HS-5 (cell line): ENCODE data around the gene FAM110C.
"Not testable (repeated sequence)": the region's sequence is repeated elsewhere in the genome, so short reads cannot be mapped to it uniquely, and the experiment has no call there.

ENCODE experiments used
- DNase-seq: peaks from one replicate; pipeline ENCODE4 v3.0.0-alpha.2; 2012; ENCODE audit warnings: low read depth

Gene FAM110C, protein sequence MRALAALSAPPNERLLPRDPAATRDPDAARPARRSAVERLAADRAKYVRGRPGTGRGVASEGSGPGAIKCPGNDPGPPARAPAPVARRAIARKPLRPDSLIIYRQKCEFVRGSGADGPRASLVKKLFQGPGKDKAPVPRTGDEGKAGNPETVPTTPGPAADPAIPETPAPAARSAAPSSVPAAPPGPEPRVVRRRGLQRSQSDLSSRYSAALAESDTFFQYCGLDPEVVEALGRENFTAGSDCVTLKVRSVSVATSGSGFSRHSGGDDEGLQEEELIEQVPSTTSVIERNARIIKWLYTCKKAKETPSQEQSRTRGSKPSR

DNA sequence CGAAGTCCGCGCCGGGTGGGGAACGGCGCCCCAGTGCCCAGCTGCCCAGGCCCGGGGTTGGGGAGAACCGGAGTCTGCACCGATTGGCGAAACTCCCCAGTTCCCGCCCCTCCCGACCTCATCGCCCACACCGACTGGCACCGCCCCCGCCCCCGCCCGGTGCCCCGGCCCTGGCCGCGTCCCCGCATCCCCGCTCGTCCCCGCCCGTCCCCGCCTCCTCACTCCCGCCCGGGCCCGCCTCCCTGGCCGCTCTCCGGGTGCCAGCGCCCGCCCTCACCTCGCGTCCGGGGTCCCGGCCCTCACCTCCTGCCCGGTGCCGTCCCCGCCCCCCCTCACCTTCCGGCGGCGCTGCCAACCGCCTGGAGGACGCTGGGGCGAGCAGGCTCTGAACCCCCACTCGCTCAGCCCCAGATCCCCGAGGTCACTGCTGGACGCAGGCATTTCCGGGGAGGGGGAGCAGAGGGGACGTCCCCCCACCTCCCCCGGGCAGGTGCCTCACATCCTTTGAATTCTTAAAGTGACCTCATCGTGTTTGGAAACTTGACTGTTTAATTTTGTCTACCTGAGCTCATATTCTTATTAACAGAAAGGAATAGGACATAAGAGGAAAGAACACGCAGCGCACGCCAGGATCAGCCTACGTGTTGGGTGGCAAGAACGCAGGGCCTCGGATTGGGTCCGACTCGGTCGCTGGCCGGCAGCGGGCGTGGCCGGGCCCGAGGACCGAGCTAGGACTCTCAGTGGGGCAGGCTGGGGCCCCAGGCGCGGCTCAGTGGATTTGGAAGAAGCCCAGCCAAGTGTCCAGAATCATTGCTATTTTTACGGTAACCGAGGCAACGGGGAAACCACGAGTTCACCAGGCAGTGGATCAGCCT, at the start of gene FAM110C:
Gene FAM110C (minus strand): TSS at position 35 of the 875 bp plus-strand sequence. CDS start 120 bp downstream, outside the sequence.
- DNase-seq: no peak

- no peak for DNase-seq
These were observed 46.0 kb upstream of the FAM110C start for GRCh38 chr2:92326-92725.

DNA sequence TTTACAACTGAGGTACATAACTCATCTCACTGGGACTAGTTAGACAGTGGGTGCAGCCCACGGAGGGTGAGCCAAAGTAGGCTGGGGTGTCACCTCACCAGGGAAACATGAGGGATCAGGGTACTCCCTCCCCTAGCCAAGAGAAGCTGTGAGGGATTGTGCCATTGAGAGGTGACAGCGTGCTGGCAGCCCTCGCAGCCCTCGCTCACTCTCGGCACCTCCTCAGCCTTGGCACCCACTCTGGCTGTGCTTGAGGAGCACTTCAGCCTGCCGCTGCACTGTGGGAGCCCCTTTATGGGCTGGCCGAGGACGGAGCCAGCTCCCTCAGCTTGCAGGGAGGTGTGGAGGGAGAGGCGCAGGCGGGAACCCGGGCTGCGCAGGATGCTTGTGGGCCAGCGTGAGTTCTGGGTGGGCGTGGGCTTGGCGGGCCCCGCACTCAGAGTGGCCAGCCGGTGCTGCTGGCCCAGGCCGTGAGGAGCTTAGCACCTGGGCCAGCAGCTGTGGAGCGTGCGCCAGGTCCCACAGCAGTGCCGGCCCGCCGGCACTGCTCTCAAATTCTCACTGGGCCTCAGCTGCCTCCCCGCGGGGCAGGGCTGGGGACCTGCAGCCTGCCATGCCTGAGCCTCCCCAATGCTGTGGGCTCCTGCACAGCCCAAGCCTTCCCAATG, 44.5 kb upstream of the FAM110C start:
- no peak for DNase-seq

DNA sequence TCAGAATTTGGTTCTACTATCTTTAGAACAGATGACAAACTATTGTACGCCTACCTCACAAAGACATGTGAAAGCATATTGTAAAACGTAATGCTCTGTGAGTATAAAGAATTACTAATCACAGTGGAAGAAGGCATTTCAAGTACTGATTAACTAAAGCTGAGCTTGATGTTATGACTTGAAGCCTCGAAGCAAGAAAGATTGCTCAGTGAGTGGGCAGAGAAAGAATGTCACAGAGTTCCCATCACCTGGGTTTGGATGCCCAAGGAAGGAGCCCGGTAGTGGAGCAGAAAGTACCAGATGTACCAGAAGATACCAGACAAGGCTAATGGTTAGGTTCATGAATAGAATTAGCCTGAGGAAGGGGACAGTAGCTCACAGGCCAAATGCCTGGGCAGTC, 39.5 kb upstream of the FAM110C start:
- no peak for DNase-seq

- DNase-seq: no peak
These were observed 37.8 kb upstream of the FAM110C start for GRCh38 chr2:84121-84520.

- no peak for DNase-seq
These were observed 34.8 kb upstream of the FAM110C start for GRCh38 chr2:80971-81736.

DNA sequence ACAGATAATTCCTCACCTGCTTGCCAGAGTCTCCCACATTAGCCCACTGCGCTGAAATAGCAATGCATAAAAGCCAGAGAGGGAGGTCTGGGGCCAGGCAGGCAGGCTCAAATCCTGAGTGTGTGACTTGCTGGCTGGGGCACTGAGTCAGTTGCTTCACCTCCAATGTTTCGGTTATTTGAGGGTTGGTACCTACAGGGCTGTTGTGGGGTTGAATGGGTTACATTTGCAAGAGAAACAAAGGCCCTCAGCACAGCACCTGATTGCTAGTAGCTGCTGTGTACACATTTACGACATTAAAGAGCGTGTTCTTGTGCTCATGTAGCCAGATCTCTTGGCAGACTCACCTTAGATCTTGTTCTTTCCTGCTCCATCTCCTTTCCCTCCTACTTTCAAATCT, 34.1 kb upstream of the FAM110C start:
- no peak for DNase-seq

GRCh38 chr2:71309-72035, 25.2 kb upstream of the FAM110C start:
- DNase-seq: no peak

DNA sequence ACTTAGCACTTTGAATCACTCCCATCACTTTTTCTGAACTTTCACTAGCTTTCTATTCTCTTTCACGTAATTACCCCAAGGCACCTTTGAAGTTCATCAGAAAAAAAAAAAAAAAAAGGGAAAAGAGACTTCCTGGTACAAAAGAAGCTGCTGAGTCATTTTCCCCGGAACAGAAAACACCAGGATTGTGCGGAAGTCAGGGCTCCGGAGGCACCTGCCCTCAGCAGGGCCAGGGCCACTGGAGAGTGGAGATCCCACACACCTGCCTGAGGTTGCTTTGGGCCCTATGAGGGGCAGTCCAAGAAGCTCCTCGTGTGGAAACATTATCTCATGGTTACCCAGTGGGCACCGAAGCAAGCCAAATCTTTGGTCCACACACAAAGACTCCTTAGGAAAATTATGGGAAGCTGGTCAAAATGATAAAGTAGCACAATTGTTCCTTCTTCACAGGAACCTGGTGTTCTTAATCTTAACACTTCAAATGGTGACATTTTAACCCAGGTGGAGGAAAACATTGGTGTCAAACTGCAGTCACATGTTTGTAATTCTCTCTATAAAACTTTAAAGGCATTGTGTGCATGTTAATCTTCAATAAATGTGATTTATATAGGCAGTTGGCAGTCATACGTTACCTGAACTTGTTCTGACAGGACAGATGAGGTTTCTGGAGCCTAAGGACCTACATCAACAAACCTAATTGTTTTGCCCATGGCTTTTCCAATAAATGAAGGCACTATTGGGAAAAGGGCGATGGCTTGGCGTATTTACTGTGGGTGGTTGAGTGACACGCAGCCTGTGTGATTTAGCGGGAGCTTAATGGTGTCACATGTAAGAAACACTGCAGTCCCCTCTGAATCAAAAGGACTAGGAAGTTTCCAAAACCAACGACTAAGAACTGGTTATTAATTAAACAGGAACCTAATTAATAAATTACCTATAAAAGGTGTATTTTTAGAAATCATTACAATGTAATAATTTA, 23.4 kb upstream of the FAM110C start:
- DNase-seq: no peak

DNA sequence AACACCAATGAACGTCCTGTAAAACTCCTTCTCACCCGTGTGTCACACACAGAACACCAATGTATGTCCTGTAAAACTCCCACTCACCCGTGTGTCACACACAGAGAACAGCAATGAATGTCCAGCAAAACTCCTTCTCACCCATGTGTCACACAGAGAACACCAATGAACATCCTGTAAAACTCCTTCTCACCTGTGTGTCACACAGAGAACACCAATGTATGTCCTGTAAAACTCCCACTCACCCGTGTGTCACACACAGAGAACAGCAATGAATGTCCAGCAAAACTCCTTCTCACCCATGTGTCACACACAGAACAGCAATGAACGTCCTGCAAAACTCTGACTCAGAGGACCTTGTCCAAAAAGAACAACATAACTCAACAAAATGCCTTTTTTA, 22.3 kb upstream of the FAM110C start:
- not testable (repeated sequence) for DNase-seq

- DNase-seq: no peak
These were observed 20.5 kb upstream of the FAM110C start for GRCh38 chr2:66853-67252.

DNA sequence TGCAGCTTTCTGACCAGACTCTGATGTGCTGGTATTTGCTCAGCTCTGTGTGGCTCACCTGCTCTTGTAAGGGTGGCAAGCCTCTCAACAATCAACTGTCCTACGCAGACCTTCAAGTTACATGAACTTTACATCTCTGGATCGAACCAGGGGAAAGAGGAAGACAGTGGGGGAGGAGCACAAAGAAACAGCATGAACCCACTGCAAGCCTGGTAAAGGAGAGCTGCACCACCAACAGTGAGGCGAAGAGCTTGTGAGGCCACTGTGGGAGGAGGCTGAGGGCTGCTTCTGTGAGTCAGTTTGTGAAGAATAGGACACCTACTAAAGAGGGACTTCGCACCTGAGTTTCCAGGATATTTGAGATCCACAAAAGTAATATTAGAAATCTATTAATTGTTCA, 18.8 kb upstream of the FAM110C start:
- DNase-seq: no peak

DNA sequence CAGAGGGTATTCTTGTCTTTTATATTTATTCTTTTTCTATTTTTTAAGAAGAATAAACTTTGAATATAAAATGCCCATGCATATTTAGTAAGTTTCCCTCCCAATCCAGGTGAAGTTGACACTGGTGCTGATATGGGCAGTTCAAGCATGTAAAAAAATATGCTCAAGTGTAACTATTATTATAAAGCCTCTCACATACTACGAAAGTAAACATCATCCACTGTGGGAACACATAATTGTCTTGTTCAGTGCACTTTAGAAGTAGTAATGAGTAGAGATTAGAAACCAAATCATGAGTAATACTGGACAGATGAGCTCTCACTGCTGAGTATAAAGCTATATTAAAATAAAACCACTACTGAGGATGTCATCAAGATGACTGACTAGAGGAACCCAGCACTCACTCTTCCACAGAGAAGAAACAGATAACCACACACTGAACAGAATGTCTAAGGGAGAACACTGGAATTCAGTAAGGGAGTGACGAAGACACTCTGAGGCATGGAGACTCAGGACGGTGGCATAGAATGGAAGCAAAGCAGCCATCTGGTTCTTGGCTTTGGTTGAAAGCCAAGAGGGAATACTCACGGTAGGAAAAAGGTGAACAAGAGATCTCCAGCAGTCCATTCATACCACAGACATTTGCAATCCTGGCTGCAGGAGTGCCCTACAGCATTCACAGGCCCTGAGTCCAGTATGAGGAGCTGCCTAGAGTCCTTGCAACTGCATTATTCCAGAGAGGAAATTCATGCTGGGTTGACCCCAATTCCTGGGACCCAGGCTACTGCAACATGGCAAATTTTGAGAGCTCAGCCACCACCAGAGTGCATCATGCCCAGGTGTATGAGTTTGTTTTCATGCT, 9.5 kb upstream of the FAM110C start:
- no peak for DNase-seq

GRCh38 chr2:51613-52012, 5.3 kb upstream of the FAM110C start:
- DNase-seq: no peak

- no peak for DNase-seq
These were observed 1.4 kb upstream of the FAM110C start for GRCh38 chr2:47737-48136.

GRCh38 chr2:47346-47725, 1.0 kb upstream of the FAM110C start:
- DNase-seq: no peak

DNA sequence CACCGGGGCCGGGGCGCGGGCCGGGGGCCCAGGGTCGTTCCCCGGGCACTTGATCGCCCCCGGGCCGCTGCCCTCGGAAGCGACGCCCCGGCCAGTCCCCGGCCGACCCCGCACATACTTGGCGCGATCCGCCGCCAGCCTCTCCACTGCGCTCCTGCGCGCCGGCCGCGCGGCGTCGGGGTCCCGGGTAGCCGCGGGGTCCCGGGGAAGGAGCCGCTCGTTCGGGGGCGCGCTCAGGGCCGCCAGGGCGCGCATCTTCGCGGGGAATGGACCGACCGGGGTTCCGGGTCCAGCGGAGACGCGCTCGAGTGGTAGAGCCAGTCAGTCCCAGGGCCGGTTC, 204 bp downstream of the FAM110C start:
- DNase-seq: no peak

GRCh38 chr2:45342-46130, 769 bp downstream of the FAM110C start:
- DNase-seq: no peak
